ENCODE data around the gene G3BP1. TPM values are rescaled to one million over a fixed set of nuclear protein-coding genes. Genes with fewer than 3 reads are reported as not detected.
A peak's percentile ranks its signal among the peaks of the same experiment; 100 is the strongest.
"Not testable (repeated sequence)": the region's sequence is repeated elsewhere in the genome, so short reads cannot be mapped to it uniquely, and the experiment has no call there.

G3BP1 gene
- total RNA-seq, 1 experiment from 2014 or later: 129 TPM

GRCh38 chr5:151795426-151795825 is 23.7 kb downstream of the G3BP1 start:
- no peak for DNase-seq (ENCODE audit: low spot score)

GRCh38 chr5:151798674-151799073 is 26.9 kb downstream of the G3BP1 start:
- no peak for DNase-seq (ENCODE audit: low spot score)

- no peak for DNase-seq (ENCODE audit: low spot score)
Observed at GRCh38 chr5:151799407-151799806, 27.7 kb downstream of the G3BP1 start.

GRCh38 chr5:151800532-151800931 is 28.8 kb downstream of the G3BP1 start:
- no peak for DNase-seq (ENCODE audit: low spot score)

GRCh38 chr5:151805414-151806223 is 33.9 kb downstream of the G3BP1 start:
- DNase-seq (ENCODE audit: low spot score): no peak

GRCh38 chr5:151808451-151809169 is 36.9 kb downstream of the G3BP1 start:
- DNase-seq (ENCODE audit: low spot score): no peak

- DNase-seq (ENCODE audit: low spot score): no peak
Observed at GRCh38 chr5:151810449-151810848, 38.7 kb downstream of the G3BP1 start.

- DNase-seq (ENCODE audit: low spot score): no peak
Observed at GRCh38 chr5:151810897-151811296, 39.1 kb downstream of the G3BP1 start.

- no peak for DNase-seq (ENCODE audit: low spot score)
Observed at GRCh38 chr5:151811593-151812321, 40.0 kb downstream of the G3BP1 start.

- DNase-seq (ENCODE audit: low spot score): no peak
Observed at GRCh38 chr5:151812757-151813309, 41.1 kb downstream of the G3BP1 start.

GRCh38 chr5:151815051-151815450 is 43.3 kb downstream of the G3BP1 start:
- no peak for DNase-seq (ENCODE audit: low spot score)

GRCh38 chr5:151819830-151820229 is 48.1 kb downstream of the G3BP1 start:
- no peak for DNase-seq (ENCODE audit: low spot score)

- DNase-seq (ENCODE audit: low spot score): no peak
Observed at GRCh38 chr5:151820271-151820670, 48.5 kb downstream of the G3BP1 start.

- no peak for DNase-seq (ENCODE audit: low spot score)
Observed at GRCh38 chr5:151820903-151821302, 49.1 kb downstream of the G3BP1 start.

GRCh38 chr5:151822141-151822540 is 50.4 kb downstream of the G3BP1 start:
- no peak for DNase-seq (ENCODE audit: low spot score)

- peak; percentile 48 for DNase-seq (ENCODE audit: low spot score)
Observed at GRCh38 chr5:151825445-151825844, 53.7 kb downstream of the G3BP1 start.

GRCh38 chr5:151829370-151829769 is 57.6 kb downstream of the G3BP1 start:
- no peak for DNase-seq (ENCODE audit: low spot score)

GRCh38 chr5:151832843-151833242 is 61.1 kb downstream of the G3BP1 start:
- DNase-seq (ENCODE audit: low spot score): not testable (repeated sequence)

GRCh38 chr5:151846765-151847164 is 75.0 kb downstream of the G3BP1 start:
- no peak for DNase-seq (ENCODE audit: low spot score)

- DNase-seq (ENCODE audit: low spot score): no peak
Observed at GRCh38 chr5:151847871-151848270, 76.1 kb downstream of the G3BP1 start.

GRCh38 chr5:151855701-151856100 is 83.9 kb downstream of the G3BP1 start:
- no peak for DNase-seq (ENCODE audit: low spot score)

GRCh38 chr5:151856861-151857260 is 85.1 kb downstream of the G3BP1 start:
- no peak for DNase-seq (ENCODE audit: low spot score)

Measured in H4 (cell line).